ENCODE results near the gene TNIP1.
A peak's percentile ranks its signal among the peaks of the same experiment; 100 is the strongest.

Gene TNIP1

DNA sequence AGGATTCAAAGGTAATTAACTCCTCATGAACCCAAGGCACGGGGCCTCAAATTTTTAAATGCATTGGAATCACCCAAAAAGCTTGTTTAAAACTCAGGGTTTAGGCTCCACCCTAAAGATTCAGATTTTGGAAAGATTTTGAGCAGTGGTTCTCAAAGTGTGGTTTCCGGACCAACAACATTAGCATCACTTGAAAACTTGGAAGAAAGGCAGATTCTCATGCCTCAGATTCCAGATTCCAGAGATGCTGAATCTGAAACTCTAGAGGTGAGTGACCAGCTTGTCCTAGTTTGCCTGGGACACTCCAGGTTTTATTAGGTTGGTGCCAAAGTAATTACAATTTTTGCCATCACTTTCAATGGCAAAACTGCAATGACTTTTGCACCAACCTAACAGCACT lies 24.7 kb upstream of the TNIP1 start:
- no peak for DNase-seq

DNA sequence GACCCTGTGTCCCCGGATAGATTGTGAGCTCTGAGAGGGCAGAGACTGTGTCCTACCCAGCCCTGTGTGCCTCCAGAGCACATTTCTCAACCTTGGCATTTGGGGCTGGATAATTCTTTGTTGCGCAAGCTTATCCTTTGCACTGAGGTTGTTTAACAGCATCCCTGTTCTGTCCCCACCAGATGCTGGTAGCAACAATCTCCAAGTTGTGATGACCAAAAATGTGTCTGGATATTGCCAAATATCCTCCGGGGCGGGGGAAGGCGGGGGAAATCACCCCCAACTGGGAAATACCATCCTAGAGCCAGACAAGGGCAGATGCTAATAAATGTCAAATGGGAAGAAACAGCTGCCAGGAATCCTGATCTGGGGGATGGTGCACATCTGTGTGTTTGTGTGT lies 24.0 kb upstream of the TNIP1 start:
- DNase-seq: no peak

DNA sequence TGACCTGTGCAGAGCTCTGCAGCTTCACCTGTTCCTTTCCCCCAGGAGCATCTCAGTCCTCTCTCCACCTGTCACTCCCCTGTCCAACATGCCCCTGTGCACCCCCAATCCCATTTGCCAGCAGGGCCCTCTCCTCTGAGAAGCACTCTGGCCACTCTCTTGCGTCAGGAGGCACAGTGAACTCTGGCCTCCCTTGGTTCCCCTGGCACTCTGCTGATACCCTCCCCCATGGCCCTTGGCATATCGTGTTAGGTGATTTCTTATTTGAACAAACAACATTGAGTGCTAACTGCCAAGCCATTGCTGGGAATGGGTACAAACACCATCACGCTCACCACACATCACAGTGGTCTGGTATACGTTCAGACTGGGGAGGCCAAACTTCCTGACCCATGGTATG lies 20.9 kb upstream of the TNIP1 start:
- DNase-seq: no peak

DNA sequence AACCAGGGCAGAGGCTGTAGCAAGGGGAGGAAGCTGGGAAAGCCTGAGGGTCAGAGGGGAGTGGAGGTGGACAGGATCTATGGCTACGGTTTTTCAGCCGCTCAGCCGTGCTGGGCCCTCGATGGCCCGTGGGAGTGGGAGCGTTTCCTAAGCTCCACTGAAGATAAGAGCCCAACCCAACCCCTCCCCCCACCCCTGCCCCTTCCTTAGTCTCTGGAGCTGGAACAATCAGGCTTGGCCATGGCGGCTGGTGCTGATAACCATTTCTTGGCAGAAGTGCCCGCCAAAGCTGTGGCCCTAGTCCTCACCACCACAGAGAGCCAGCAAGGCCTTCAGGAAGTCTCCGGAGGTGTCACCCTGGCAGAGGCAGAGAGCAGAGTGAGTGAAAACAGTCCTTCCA lies 20.3 kb upstream of the TNIP1 start:
- DNase-seq: no peak

DNA sequence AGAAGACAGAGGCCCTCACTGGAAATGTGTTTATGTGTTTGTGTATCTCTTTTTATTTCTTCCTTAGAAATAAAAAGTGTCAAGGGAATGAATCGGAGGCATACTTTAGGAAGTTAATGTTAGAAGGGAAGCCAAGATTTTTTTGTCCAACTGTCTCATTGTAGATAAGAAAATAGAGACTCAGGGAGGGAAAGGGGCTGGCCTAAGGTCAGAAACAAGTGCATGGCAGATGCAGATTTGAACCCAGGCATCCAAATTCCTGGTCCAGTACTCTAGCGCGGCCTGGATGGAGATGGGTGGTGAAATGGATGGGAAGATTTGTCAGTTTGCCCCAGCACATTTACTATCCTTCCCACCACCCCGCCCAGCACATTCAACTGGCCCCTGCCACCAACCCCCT lies 19.8 kb upstream of the TNIP1 start:
- DNase-seq: no peak

DNA sequence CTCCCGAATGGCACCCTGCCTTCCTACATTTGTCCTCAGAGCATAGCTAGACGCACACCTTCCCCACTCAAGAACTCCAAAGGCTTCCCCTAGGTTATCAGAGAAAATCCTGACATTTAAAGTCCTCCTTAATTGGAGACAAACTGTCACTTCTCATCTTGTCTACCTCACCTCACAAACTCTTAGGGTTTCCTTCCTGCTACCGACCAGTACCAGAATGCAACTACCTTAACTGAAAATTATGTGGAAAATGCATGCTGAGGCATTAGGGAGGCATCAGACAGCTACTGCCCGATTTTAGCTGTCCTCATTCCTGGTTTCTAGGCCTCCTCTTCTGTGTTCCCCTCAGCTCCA lies 17.9 kb upstream of the TNIP1 start:
- peak in 1 of 2 experiments; percentile 12 for DNase-seq

DNA sequence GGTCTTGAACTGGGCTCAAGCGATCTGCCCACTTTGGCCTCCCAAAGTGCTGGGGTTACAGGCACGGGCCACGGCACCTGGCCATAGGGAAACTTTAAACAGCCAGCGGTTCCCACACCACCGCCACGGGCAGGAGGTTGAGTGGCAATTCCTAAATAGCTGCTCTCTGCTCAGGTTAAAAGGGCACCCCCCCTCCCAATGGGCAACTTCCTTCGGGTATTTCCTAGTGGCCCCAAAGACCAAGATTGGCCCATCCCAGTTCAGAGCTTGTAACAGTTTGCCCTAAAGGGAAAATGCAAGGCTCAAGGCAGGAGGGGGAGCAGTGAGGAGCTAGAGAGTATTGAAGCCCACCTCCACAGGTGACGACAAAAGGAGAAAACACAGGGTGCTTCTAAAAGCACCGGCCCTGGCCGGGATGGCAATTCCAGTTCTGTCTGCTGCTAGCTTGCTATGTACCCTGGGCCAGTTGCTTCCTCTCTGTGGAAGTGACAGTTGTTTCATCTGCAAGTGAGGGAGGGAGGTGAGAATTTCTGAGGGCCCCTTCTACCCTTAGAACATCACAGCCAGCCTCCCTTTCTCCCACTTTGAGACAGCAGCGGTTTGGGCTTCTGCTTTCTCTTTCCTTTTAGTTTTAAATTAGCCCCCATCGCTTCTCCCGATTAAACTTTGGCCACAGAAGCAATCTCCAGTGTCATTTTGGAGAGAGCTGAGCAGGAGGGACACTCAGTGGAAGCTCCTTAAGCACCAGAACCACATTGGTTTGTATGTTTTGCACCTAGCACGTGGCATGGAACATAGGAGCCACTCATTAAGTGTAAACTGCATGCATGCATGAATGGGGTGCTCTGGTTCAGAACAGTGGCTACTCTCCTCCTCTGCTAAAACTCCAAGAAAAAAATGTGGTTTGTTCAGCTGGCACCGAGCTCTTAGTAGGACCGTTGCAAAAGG lies 17.3 kb upstream of the TNIP1 start:
- DNase-seq: peak; percentile 19 to 38

DNA sequence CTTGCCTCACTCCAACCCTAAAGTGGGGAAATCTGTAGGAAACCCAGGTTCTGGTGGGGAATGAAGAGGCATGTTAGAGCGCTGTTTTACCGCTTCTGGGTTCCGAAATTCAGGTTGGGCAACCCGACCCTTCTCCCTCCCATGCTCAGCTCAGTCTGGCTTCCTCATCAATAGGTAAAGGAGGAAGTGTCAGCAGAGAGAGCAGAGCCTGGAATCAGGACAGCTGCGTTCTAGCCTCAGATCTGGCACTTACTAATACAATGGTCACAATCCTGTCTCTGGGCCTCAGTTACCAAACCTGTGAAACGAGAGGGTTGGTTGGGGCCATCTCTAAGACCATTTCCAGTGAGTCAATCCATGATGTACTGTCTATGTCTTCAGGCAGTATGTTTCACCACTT lies 16.2 kb upstream of the TNIP1 start:
- peak; percentile 64 to 65 for DNase-seq

DNA sequence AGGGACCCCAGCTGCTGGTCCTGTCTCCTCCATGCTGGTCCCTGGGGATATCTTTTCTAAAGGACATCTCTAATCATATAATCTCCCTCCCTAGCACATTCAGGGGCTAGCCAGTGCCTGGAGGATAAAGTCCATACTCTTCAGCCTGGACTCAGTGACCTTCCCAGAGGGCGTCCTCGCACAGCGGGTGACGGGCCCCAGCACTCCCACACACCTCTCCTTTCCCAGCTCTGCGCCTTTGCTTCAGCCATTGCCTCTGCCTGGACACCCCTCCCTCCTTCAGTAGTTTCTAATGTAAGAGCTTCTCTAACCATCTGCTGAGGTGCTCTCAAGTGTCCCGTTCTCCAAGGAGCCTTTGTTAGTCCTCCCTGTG lies 15.2 kb upstream of the TNIP1 start:
- DNase-seq: no peak

DNA sequence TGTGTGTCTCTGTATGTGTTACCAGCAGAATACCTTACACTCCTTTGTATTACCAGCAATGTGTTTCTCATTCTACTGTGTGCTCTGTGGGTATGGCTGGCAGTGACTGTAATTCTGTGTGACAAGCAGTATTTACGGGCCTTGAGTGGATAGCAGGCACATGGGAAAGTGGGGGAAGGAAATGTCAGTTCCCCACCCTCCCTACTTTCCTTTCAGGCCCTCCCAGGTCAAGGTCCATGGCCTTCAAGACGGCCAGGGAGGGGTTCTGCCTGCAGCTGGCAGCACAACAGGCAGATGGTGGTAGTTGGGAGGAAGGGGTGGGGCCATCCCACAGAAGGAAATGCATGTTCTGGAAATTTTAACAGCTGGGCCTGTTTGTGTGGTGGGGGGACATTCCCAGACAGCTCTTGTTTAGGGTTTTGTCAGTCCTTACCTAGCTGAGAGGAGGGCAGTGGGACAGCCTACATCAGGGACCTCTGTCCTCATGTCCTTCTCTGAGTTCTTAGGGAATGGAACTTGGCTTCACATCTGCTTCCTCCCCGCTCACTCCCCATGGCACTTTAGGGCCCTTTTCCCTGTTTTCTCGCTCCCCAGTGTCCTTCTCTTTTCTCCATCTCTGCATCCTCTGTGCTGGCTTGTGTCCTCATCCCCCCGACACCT lies 14.6 kb upstream of the TNIP1 start:
- DNase-seq: no peak

DNA sequence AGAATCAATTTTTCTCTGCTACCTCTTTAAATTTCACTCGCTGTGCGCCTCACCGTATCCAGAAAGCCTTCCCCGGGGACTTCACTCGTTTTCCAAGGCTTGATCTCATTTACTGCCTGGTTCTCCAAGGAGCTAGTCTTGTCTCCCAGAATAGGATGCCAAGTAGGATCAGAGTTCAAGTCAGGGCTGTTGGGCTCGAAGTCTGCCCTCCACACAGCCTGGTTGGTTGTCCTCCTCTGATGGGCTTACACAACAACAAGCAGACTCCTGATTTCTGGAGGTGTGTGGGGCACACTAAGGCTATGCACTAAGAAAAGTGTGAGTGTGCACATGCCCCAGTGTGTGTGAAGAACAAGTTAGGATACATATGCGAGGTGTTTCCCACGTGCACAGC lies 14.0 kb upstream of the TNIP1 start:
- DNase-seq: no peak

DNA sequence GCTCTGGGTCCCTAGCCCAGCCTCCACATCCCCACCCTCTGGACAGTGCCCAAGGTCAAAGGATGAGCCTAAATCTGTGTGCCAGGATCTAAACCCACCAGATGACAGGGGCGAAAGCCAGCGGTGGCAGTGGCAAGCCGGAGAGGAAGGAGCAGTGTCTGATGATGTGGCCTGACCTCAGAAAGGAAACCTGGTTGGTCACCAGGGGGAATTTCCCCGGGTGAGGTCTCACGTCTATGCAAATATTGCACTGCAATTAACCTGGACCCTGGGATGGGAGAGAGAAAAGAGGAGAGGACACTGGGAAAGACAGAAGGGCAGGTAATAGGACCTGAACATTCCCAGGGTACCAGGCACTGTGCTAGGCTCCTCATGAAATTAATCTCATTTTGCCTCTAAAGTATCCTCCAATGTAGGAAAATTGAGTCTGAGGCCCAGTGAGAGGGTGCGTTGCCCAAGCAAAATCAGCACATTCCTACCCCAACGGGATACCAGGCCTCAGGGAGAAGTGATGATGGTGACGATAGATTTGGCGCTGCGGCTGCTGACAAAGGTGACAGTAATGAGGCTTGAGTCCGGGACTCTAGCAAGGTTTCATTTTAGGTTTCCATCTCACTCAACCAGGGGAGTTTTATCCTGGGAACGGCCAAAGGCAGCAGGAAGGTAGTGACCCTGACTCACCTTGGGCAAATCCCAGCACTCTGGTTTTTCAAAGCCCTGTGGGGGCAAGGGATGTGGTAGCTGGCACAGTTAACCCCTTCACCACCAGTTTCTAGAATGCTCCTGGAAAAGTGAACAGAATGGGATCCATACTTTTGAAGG lies 13.4 kb upstream of the TNIP1 start:
- DNase-seq: peak; percentile 25 to 30

DNA sequence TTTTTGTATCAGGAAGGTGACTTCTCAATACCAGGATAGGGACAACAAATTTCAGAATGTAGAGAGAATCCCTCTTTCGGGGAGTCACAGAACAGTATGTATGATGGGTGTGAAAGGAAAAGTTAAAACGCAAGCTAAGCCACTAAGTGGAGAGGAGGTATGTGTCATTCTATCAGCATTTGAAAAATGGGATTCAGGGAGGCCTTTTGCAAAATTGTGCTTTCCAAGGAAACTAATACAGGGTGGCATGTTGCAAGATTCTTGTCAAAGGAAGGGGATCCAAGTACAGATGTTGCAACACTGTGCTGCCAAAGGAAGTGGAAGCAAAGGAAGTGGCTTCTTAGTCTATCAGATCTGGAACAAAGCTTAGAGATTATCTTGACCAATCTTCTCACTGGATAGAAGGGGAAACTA lies 12.6 kb upstream of the TNIP1 start:
- DNase-seq: peak; percentile 74 to 76

DNA sequence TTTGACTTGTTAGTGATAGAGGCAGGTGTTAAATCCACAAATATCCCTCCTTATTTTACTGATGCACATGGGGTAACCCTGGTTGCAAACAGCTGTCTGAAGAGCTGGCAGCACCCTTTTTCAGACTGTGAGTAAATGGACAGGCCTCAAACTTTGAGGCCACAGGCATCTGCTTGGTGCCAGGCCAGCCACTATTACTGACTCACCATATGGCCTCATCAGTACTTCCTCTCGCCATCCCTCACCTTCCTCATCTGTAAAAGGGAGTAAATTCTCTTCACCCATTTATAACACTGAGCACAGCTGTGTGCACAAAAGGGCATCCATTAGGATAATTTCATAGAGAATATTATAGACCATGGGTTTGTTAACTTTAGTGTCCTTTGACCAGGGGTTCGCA lies 11.9 kb upstream of the TNIP1 start:
- peak; percentile 84 to 87 for DNase-seq

DNA sequence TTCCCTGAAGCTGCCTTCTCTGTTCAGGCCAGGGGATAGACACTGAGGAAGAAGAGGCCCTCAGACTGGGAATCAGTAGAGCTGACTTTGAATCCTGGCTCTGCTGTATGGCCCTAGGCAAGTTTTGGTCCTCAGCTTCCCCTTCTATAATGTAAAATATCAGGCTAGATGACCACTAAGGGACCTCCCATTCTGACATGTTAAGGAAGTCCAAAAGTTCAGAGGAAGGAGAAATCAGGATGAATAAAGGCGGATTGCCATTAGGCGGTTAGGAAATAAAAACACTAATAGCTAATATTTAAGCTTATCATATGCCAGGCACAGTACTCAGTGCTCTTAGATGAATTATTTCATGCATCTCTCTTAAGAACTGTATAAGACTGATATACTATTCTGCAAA lies 8.9 kb upstream of the TNIP1 start:
- no peak for DNase-seq

DNA sequence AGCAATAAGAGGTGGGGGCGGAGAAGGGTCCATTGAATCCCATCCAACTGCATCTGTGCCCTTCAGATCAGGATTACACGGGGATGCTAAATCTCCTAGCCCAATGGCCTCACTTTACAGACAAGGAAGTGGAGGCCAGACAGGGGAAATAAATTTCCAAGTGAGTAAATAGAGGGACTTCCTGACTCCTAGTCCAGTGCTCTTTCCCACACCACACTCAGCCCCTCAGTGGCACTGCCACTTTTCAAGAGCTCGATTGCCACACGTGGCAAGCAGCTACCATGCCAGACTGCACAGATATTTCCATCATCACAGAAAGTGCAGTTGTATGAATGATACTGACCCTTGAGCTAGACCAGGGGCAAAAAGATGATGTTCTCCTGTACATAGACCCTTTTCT lies 8.2 kb upstream of the TNIP1 start:
- no peak for DNase-seq

DNA sequence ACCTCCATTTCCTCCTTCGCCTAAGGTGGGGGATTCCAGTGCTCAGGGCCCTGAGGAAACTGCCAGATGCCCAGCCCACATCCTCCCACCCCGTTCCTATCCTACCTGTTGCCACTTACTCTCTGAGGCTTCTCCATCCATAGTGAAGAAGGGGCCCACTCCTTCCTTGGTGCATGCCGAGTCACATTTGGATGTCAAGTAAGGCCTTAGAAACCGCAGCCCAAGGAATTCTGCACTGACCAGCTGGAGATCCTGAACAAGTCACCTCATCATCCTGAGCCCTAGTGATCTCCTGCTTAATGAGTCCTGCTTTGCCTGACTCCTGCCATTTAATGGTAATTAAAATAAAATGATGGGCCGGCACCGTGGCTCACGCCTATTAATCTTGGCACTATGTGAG lies 6.7 kb upstream of the TNIP1 start:
- DNase-seq: no peak

DNA sequence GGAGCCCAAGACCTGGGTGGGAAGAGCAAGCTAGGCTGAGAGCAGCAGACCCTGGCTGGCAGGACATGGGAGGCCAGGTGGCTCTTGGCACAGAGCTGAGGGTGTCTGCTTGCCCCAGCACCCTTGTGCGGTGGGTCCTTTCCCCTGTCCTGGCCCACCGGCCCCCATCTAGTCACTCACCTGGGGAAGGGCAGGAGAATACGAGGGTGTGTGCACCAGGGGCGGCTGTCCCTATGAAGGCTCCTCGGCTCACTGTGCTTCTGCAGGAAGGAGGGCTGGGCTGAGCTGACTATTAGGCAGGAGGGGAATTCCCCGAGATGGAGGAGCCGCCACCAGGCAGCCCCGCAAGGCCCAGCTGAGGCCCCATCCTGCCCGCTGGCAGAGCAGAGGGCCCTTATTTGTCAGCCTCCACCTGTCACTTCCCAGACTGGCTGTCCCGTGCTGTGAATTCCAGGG lies 6.1 kb upstream of the TNIP1 start:
- DNase-seq: no peak

DNA sequence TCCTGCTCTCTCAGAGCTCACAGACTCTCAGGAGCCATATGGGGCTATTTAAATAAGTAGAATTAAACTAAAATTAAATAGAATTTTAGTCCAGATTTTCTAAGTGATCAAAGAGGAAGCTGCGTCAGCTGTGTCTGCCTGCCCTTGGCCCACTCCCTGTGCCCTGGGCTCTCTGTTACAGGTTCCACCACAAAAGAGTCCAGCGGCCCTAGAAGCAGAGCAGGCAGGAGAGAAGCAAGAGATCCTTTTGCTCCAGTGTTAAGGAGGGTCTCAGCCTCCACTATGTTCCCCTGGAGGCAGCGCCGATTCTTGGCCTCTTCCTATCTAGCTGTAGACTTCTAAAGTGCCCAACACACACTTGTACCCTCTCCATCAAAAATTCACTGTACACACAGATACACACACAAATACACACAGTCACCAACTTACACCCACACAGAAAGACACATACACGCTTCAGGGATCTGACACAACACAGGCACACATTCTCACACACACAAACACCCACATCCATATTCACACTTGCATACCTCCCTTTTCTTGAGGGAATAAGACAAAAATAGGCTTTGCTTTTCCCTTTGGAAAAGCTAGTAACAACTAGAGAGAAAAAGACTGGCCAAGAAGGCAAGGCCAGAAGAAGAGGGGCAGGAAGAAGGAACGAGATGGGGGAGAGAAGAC lies 5.5 kb upstream of the TNIP1 start:
- no peak for DNase-seq

DNA sequence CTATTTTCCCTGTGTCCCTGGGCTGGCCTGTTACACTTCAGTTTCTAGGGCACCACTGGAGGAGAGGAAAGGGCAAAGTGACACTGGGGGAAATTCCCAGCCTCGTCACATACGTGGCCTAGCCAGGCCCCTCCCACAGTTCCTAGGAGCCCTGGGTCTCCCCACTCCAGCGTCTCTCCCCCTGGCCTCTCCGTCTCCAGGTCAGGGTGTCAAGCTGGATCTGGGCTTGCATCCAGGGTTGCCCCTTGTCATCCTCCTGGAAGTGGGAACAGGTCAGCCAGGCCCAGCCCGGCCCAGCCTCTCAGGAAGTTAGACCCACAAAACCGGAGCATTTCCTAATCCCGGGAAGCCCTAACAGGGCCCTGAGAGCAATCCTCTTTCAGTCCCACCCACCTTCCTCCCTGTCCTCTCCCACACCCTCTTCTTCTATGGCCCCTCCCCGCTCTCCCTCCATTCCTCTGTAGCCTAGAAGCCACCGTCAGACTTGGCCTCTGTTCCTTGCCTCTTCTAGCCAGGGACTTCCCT lies 4.7 kb upstream of the TNIP1 start:
- no peak for DNase-seq

DNA sequence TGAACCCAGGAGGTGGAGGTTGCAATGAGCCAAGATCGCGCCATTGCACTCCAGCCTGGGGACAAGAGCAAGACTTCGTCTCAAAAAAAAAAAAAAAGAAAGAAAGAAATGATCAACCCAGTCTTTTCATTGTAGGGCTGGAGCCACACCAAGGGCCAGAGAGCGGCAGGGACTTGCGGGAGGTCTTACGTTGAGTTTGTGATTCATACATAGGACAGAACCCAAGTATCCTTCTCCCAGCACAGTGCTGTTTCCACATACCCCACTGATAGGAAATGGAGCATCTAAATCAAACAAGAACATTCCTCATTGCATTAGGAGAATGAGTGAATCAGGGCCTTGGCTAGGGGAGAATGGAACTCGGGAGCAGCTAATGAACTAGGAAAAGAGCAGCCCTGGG lies 3.5 kb upstream of the TNIP1 start:
- no peak for DNase-seq

DNA sequence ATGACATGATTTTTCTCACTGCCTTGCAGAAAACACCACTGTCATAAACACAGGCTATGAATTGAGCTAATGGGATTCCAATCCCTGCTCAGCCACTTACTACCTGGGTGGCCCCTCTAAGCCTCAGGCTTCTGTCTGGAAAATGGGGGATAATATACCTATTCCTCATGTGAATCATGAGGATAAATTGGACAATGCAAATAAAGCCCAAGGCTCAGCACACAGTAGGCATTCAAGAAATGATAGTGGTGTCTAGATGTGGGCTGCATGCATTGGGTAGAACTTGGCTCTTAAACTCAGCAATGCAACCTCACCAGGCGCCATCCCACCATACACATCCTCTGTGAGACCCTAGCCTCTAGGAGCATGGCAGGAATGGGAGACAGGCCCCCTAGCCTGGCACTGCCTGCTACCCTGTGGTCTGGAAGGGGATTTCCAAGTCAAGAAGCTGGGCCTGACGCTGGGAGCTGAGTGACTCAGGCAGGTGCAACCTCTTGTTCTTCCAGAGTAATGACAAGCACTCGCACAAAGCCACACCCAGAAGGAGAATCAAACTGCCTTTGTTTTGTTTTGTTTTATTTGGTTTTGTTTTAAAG lies 2.3 kb upstream of the TNIP1 start:
- no peak for DNase-seq

All from AML-193 (cell line).